ENCODE results near the gene PSMD9. TPM values are rescaled to one million over a fixed set of nuclear protein-coding genes. Genes with fewer than 3 reads are reported as not detected.
"Not testable (repeated sequence)": the region's sequence is repeated elsewhere in the genome, so short reads cannot be mapped to it uniquely, and the experiment has no call there.

PSMD9 gene, protein sequence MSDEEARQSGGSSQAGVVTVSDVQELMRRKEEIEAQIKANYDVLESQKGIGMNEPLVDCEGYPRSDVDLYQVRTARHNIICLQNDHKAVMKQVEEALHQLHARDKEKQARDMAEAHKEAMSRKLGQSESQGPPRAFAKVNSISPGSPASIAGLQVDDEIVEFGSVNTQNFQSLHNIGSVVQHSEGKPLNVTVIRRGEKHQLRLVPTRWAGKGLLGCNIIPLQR
- total RNA-seq: 56.2 and 66.2 TPM in 2 replicates

DNA sequence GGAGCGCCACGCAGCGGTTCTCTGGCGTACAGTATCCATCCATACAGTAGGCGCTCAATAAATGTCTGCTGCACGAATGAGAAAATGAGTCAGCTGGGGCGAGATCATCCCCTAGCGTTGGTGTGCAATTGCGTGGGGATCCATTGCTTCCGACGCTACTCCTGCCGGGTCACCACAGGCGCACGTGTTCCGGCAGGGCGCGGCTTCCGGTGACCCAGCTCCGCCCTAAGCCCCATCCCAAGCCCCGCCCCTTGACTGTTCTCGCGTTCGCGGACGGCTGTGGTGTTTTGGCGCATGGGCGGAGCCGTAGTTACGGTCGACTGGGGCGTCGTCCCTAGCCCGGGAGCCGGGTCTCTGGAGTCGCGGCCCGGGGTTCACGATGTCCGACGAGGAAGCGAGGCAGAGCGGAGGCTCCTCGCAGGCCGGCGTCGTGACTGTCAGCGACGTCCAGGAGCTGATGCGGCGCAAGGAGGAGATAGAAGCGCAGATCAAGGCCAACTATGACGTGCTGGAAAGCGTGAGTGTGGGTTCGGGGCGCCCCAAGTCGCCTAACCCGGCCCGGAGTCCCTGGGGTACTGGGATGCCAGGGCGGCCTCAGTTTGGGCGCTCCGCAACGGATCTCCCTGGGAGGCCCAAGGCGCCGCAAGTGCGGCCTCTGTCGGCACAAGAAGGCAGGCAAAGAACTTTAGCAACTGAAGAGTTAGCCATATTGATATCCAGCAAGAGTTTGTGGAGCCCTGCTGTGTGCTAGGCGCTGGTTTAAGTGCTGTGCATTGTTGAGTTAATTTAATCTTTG is at the start of gene PSMD9:
Gene PSMD9 (plus strand): TSS at position 313 of the 796 bp plus-strand sequence. CDS start 67 bp downstream, at position 380.
- intact Hi-C loops (cut with micrococcal nuclease): loop anchor here (1.0 to 5.0 kb wide), 8 partner anchors 30 to 421 kb away; partner anchors contain the start of genes CFAP251 and TMEM120B

DNA sequence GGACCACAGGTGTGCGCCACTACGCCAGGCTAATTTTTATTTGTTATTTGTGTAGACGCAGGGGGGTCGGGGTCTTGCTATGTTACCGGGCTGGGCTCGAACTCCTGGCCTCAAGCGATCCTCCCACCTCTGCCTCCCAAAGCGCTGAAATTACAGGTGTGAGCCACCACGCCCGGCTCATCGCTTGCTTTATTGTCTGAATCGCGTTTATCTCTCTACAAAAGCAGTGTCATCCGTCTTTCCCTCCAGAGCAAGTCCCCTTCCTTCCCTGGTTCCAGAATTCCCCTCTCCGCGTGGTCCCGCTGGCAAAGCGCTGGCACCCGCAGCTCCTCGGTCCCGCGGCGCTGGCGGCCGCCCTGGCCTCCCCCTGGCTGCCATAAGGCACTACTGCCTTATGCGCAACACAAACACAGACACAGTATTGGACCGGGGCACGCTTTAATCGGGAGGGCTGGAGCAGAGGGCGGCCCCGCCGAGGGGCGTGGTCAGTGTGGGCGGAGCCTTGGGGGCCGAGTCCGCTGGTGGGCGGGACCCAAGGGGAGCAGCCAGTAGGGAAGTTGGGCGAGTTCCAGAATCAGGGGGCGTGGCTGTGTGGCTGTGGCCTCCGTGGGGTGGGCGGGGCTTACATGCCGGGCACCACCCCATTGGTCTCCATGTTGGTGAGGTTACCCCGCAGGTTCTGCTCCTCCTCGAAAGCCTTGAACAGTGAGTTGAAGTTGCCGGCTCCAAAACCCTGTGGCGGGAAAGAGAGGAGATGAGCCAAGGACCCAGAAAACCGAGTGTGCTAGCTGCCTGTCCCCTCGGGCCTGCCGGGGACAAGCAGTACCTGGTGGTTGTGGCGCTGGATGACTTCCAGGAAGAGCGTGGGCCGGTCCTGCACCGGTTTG is 49.2 kb upstream of the PSMD9 start:
- intact Hi-C loops (cut with micrococcal nuclease): loop anchor here (1.0 to 5.0 kb wide), 6 partner anchors 27 to 388 kb away; partner anchors contain the start of genes CFAP251, DIABLO and PSMD9

DNA sequence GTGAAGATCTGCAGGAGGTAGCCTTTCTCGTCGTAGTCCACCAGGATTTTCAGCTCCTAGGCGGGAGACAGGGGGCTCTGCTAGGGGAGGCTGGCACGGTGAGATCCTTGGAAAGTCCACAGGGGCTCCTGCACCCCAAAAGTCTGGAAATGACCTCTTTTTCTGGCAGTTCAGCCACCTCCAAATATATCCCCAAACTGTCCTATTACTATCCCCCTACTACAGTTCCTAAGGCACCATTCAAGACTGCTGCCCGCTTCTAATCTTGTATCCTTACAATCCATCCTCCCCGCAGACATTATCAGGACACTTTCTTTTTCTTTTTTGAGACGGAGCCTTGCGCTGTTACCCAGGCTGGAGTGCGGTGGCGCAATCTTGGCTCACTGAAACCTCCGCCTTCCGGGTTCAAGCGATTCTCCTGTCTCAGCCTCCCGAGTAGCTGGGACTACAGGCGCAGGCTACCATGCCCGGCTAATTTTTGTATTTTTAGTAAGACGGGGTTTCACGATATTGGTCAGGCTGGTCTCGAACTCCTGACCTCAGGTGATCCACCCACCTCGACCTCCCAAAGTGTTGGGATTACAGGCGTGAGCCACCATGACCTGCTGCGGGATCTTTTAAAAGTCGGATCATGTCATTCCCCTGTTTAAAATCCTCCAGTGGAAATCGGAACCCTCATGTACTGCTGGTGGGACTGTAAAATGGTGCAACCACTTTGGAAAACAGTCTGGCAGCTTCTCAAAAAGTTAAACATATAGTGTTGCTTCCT is 48.4 kb upstream of the PSMD9 start:
- intact Hi-C loops (cut with micrococcal nuclease): loop anchor here (1.0 to 5.0 kb wide), 6 partner anchors 27 to 387 kb away; partner anchors contain the start of genes CFAP251, DIABLO and PSMD9

- intact Hi-C loops (cut with micrococcal nuclease): no loop called here
Measured at GRCh38 chr12:121843236-121843982, 45.2 kb upstream of the PSMD9 start.

DNA sequence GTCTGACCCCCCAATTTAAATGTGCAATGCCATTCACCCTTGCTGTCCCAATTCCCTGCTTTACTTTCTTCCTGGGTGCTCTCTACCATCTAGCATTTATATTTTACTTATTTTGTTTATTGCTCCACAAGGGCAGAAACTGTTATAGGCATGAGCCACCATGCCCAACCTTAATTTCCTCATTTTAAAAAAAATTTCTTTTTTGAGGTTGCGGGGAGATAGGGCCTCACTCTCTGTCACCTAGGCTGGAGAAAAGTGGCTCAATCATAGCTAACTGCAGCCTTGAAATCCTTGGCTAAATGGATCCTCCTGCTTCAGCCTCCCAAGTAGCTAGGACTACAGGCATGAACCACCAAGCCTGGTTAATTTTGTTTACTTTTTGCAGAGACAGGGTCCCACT is 42.9 kb upstream of the PSMD9 start:
- intact Hi-C loops (cut with micrococcal nuclease): no loop called here

DNA sequence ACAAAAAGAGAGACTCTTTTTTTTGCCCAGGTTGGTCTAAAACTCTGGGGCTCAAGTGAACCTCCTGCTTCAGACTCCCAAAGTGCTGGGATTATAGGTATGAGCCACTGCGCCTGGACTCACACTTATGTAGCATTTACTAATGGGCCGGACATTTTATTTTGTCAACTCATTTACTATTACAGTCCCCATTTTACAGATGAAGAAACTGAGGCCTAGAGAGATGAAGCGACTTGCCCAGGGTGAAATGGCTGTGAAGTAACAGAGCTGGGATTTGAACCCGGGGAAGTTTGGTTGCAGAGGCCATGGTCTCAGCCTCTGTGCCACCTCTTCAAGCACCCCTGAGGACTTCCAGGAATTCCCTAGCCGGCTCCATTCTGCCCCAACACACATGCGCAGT is 39.4 kb upstream of the PSMD9 start:
- intact Hi-C loops (cut with micrococcal nuclease): no loop called here

DNA sequence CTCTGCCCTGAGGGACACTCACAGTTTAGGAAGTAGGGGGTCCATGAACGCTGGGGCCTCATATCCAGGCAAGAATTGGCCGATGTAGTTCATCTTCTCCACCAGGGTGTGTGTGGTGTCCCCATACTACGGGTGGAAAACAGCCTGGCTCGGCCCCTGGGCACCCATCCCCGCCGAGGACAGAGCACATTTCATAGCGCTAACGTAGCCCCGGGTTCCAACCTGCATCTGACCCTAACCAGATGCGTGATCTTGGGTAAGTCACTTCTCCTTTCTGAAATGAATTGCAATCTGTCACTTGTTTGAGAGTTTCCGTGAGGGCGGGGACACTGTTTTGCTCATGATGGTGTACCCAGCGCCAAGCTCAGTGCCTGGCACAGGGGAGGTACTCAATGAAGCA is 38.9 kb upstream of the PSMD9 start:
- intact Hi-C loops (cut with micrococcal nuclease): no loop called here

DNA sequence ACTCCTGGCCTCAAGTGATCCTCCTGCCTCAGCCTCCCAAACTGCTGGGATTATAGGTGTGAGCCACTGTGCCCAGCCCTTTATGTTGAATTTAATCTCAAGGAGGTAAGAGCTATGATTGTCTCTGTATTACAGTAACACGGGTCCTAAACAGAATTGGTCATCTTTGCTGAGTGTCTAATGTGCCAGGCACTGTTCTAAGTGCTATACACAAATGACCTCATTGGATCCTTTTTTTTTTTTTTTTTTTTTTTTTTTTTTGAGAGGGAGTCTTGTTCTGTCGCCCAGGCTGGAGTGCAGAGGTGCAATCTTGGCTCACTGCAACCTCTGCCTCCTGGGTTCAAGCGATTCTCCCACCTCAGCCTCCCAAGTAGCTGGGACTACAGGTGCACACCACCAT is 36.2 kb upstream of the PSMD9 start:
- intact Hi-C loops (cut with micrococcal nuclease): not testable (repeated sequence)

DNA sequence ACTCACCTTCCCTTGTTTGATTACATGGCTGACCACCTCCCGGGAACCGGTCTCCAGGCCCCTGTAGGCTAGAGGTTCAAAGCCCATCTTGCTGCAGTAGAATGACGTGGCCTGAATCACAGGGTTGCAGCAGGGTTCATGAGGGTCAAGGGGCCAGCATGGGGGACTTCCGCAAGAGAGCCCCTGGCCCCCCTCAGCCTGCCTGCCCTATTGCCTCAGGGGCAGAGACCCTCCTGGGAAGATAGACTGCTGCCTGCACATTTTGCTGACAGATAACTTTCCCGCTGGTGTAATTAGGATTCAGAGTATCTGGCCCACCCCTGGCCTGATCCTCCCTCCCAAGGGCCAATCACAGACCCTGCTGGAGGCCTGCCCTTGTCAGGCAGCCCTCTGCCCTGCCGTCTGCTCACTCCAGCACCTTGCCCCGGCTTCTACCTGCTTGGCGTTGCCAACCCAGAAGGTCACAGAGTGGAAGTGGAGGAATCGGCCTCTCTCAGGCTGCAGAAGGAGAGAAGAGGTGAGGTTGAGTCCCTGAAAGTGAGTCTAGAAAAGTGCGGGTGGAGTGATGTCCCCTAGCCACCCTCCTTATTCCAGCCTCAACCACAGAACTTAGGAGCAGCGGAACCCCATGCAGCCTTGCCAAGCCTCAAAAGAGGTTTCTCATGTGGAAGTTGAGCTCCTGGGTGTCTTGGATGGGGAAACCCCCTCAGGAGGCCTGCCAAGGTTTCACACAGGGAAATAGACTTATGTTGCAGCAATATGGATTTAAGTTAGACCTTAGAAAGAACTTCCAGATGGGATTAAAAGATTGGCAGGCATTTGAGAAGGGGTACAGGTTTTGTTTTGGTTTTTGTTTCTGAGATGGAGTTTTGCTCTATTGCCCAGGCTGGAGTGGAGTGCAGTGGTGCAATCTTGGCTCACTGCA is 31.0 kb upstream of the PSMD9 start:
- intact Hi-C loops (cut with micrococcal nuclease): no loop called here

GRCh38 chr12:121858318-121858661 is 30.3 kb upstream of the PSMD9 start:
- intact Hi-C loops (cut with micrococcal nuclease): no loop called here

DNA sequence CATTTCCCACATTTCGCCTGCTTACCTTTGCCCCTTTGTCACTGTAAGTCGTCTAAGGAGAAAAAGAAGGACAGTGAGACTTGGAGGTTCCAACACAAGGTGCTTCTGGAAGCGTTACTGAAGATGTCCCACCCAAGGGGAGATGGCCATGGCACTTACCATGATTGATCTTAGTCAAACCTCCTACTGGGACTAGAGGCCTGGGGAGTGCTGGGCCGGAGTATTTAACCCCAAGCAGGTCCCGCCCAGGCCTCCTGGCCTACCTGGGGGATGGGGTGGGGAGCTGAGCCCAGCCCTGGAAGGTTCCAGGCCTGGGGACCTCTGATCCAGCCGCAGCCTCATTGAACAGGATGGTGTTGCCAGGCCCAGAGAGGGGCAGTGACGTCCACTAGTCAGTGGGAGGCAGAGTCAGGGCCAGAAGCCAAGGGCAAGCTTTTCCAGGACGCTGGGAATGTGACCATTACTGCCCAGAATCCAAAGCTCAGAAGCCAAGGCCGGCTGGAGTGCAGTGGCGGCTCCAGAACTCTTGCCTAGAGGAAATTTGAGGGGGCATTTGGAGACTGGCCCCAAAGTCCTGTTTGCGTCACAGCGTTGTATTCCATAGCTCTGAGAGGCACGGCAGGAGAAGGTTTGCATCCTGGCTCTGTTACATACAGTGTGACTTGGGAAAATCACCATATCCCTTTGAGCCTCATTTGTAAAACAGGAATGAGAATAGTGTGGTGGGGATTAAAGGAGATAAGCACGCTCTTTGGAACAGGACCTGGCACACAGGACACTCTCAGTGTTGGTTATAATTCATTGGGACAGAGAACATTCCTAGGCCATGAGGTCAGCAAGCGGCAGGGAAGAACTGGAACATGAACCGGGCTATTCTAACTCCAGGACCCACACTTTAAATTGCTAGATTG is 29.7 kb upstream of the PSMD9 start, which contains the start of gene HPD:
Gene HPD (minus strand): TSS at position 198 of the 911 bp plus-strand sequence. CDS start 36 bp downstream, at position 162.
- intact Hi-C loops (cut with micrococcal nuclease): no loop called here

GRCh38 chr12:121860257-121860656 is 28.3 kb upstream of the PSMD9 start:
- intact Hi-C loops (cut with micrococcal nuclease): no loop called here

GRCh38 chr12:121860699-121861098 is 27.9 kb upstream of the PSMD9 start:
- intact Hi-C loops (cut with micrococcal nuclease): not testable (repeated sequence)

DNA sequence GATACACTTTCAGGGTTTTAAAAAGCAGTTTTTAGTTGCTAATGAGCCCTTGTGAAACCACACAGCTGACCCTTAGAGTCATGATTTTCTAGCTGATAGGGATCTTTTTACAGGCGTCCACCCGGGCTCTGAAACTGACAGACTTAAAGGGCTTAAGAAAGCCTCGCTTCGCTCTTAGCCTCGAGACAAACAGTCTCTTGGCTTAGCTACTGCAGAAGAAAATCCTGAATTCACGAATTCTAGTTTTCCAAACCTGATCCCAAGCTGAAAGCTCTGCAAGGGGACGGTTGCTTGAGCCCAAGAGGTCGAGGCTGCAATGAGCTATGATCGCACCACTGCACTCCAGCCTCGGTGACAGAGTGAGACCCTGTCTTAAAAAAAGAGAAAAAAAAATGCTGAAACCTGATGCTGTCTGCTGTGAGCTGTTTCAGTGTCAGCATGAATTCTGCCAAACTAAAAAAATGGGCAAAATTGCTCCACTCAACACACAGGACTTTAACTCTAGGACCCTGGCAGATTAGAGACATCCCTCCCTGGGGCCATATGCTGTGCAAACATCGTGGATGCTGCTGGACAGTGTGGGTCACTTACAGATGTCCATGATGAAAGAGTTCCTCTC is 26.8 kb upstream of the PSMD9 start:
- intact Hi-C loops (cut with micrococcal nuclease): no loop called here

GRCh38 chr12:121866331-121866730 is 22.3 kb upstream of the PSMD9 start:
- intact Hi-C loops (cut with micrococcal nuclease): no loop called here

DNA sequence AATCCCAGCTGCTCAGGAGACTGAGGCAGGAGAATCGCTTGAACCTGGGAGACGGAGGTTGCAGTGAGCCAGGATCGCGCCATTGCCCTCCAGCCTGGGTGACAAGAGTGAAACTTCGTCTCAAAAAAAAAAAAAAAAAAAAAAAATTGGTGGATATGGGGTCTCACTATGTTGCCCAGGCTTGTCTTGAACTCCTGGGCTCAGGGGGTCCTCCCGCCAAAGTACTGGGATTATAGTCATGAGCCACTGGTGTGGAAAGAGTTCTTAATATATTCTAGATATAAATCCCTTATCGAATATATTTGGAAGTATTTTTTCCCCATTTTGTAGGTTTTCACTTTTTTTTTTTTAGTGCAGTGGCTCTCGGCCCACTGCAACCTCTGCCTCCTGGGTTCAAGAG is 19.4 kb upstream of the PSMD9 start:
- intact Hi-C loops (cut with micrococcal nuclease): not testable (repeated sequence)

GRCh38 chr12:121871467-121871866 is 17.1 kb upstream of the PSMD9 start:
- intact Hi-C loops (cut with micrococcal nuclease): no loop called here
